HepG2 (cell line): ENCODE results near the gene FNDC3B. TPM values are rescaled to one million over a fixed set of nuclear protein-coding genes. Genes with fewer than 3 reads are reported as not detected.

Experiments used
- ATAC-seq: fragments of 200-7000 bp; cut with Tn5 transposase; 3 replicates; pipeline ENCODE4 v1.9.1; 2020; ENCODE audit warnings: mild to moderate bottlenecking, moderate library complexity
- BruUV-seq: library from RNA; stranded (reverse); fragments of 400-500 nt; replicated peaks from 2 replicates; lab custom pipeline; 2021; lab: Mats Ljungman, UMichigan
- CTCF ChIA-PET: fragments of 300-600 bp; formaldehyde crosslinking; extraction: SDS; loops from one replicate; lab custom pipeline; 2021; ENCODE audit warnings: low total read pairs, inconsistent platforms, low intra/inter-chr PET ratio; lab: Yijun Ruan, JAX
- POLR2A ChIA-PET: fragments of 350-600 bp; sonication (Branson Sonifier 250); formaldehyde crosslinking; loops from one replicate; lab custom pipeline; 2020; ENCODE audit warnings: antibody characterized with exemption, inconsistent platforms; lab: Yijun Ruan, JAX
- DNase-seq: peaks from one replicate; pipeline ENCODE4 v3.0.0-alpha.2; 2015; ENCODE audit warnings: low spot score
- FAIRE-seq: peaks from 3 replicates; lab custom pipeline; 2011; peaks lifted over from hg19 to GRCh38; lab: Jason Lieb, UNC
- H2AFZ ChIP-seq: one replicate; pipeline ENCODE4 v1.6.1; 2011; ENCODE audit warnings: low read length, inconsistent platforms
- H3K27ac ChIP-seq: fragments of 300-600 bp; 3 replicates; pipeline ENCODE4 v1.8.0; 2011; ENCODE audit warnings: mixed run types, mild to moderate bottlenecking, mixed read lengths, low read length, inconsistent platforms; ENCODE audit not compliant: insufficient read depth; ENCODE audit errors: extremely low read length
- H3K27me3 ChIP-seq, 2 experiments: fragments of 200-600 bp in 1 of 2; 2 replicates in 1 of 2; 3 replicates in 1 of 2; pipeline versions ENCODE4 v1.6.0 to v1.8.0; 2011; ENCODE audit warnings: low read length in 2 of 2, mild to moderate bottlenecking in 2 of 2, moderate library complexity in 2 of 2, inconsistent platforms in 1 of 2; ENCODE audit not compliant: insufficient read depth in 2 of 2, control insufficient read depth in 1 of 2
- H3K36me3 ChIP-seq, 2 experiments: fragments of 200-600 bp in 1 of 2; replicated peaks in 1 of 2; 2 replicates in 1 of 2; 3 replicates in 1 of 2; pipeline versions ENCODE4 v1.5.1 to v1.8.0; 2011; ENCODE audit warnings: low read length in 2 of 2, inconsistent platforms in 1 of 2; ENCODE audit not compliant: insufficient read depth in 2 of 2, control insufficient read depth in 1 of 2
- H3K4me1 ChIP-seq: 2 replicates; pipeline ENCODE4 v1.5.1; 2012; ENCODE audit warnings: low read length, inconsistent platforms; ENCODE audit not compliant: insufficient read depth
- H3K4me2 ChIP-seq: 2 replicates; pipeline ENCODE4 v1.6.0; 2011; ENCODE audit warnings: low read depth, low read length, inconsistent platforms
- H3K4me3 ChIP-seq, 3 experiments: fragments of 200-600 bp in 1 of 3; sonication (generic), shearing (Covaris generic) in 1 of 3; replicated peaks in 1 of 3; 2 replicates each; pipeline ENCODE4 v1.5.1; 2011 to 2016; ENCODE audit warnings: low read length in 3 of 3, inconsistent platforms in 2 of 3, low read depth in 2 of 3, mild to moderate bottlenecking in 2 of 3, control low read depth in 1 of 3, mixed read lengths in 1 of 3; ENCODE audit not compliant: insufficient read depth in 1 of 3
- H3K79me2 ChIP-seq: one replicate; pipeline ENCODE4 v1.6.1; 2011; ENCODE audit warnings: low read length, inconsistent platforms; ENCODE audit not compliant: insufficient read depth
- H3K9ac ChIP-seq: 2 replicates; pipeline ENCODE4 v1.6.0; 2011; ENCODE audit warnings: mild to moderate bottlenecking, low read depth, low read length, inconsistent platforms; ENCODE audit not compliant: insufficient read depth
- H3K9me3 ChIP-seq: 2 replicates; pipeline ENCODE4 v1.5.1; 2012; ENCODE audit warnings: mild to moderate bottlenecking, low read length
- H4K20me1 ChIP-seq: 2 replicates; pipeline ENCODE4 v1.6.0; 2011; ENCODE audit warnings: inconsistent platforms, mild to moderate bottlenecking, low read length, moderate library complexity; ENCODE audit not compliant: insufficient read depth
- CENPX ChIP-seq: sonication (generic); formaldehyde crosslinking; IDR thresholded peaks from 2 replicates; pipeline ENCODE4 v1.9.0; 2021; ENCODE audit warnings: mild to moderate bottlenecking, missing genetic modification reagents, moderate library complexity
- CREB1 ChIP-seq, 2 experiments: fragments of 450-650 bp in 1 of 2; IDR thresholded peaks; 2 replicates each; pipeline ENCODE4 v1.6.1; 2016 to 2017; ENCODE audit warnings: control low read depth in 1 of 2, mild to moderate bottlenecking in 1 of 2, missing compliant biosample characterization in 1 of 2, missing genetic modification characterization in 1 of 2
- EP300 ChIP-seq, 3 experiments: sonication (generic) in 1 of 3; formaldehyde crosslinking in 1 of 3; IDR thresholded peaks; 2 replicates each; pipeline versions ENCODE4 v1.5.1 to v1.6.1; 2011 to 2020; ENCODE audit warnings: low read depth in 2 of 3, low read length in 2 of 3, borderline replicate concordance in 1 of 3, improper control_type of control experiment in 1 of 3, mild to moderate bottlenecking in 1 of 3, missing genetic modification reagents in 1 of 3, moderate library complexity in 1 of 3
- GATAD1 ChIP-seq: IDR thresholded peaks from 2 replicates; pipeline ENCODE4 v1.6.1; 2016; ENCODE audit warnings: missing genetic modification reagents, missing compliant biosample characterization
- GPN1 ChIP-seq: sonication (generic); formaldehyde crosslinking; IDR thresholded peaks from 2 replicates; pipeline ENCODE4 v1.5.1; 2020; ENCODE audit warnings: missing genetic modification reagents, borderline replicate concordance
- MXD4 ChIP-seq: IDR thresholded peaks from 2 replicates; pipeline ENCODE4 v1.6.1; 2016; ENCODE audit warnings: mild to moderate bottlenecking, missing biosample characterization, missing genetic modification reagents
- MXI1 ChIP-seq: IDR thresholded peaks from 3 replicates; pipeline ENCODE4 v1.6.1; 2012; ENCODE audit warnings: low read depth, low read length, inconsistent platforms, borderline replicate concordance
- SAP130 ChIP-seq: IDR thresholded peaks from 2 replicates; pipeline ENCODE4 v1.6.1; 2016; ENCODE audit warnings: low read depth
- SP4 ChIP-seq: sonication (generic); formaldehyde crosslinking; IDR thresholded peaks from 2 replicates; pipeline ENCODE4 v1.8.1; 2023; ENCODE audit warnings: mild to moderate bottlenecking, missing genetic modification reagents
- SP5 ChIP-seq: IDR thresholded peaks from 2 replicates; pipeline ENCODE4 v1.6.1; 2016; ENCODE audit warnings: low read depth, borderline replicate concordance
- SYNCRIP ChIP-seq: fragments of 200-400 bp; formaldehyde crosslinking; IDR thresholded peaks from 2 replicates; pipeline ENCODE4 v1.6.1; 2018; ENCODE audit warnings: mild to moderate bottlenecking, low read depth, low read length; ENCODE audit not compliant: insufficient read depth
- USF2 ChIP-seq, 2 experiments: sonication (generic) in 1 of 2; formaldehyde crosslinking in 1 of 2; IDR thresholded peaks; 2 replicates each; pipeline versions ENCODE4 v1.5.1 to v1.6.1; 2011 to 2020; ENCODE audit warnings: borderline replicate concordance in 1 of 2, low read depth in 1 of 2, low read length in 1 of 2, mild to moderate bottlenecking in 1 of 2, missing genetic modification reagents in 1 of 2, moderate library complexity in 1 of 2
- ZBTB3 ChIP-seq: sonication (generic); formaldehyde crosslinking; IDR thresholded peaks from 2 replicates; pipeline ENCODE4 v1.4.0; 2020; ENCODE audit warnings: low read depth, mild to moderate bottlenecking, moderate library complexity, missing genetic modification reagents, borderline replicate concordance
- ZNF12 ChIP-seq: sonication (generic); formaldehyde crosslinking; IDR thresholded peaks from 2 replicates; pipeline ENCODE4 v1.5.0; 2020; ENCODE audit warnings: missing genetic modification reagents
- WGBS: methylation state at CpG from one replicate; pipeline ENCODE4 v1.1.6; 2017; ENCODE audit warnings: low lambda C conversion rate; 5-methylcytosine and 5-hydroxymethylcytosine counted together
- in situ Hi-C: cut with HindIII; loops from 2 replicates; pipeline ENCODE4 v1.10.0; 2017; ENCODE audit warnings: low pct_unique_long_range_greater_than_20kb; ENCODE audit not compliant: extremely low pct_ligation_motif_present
- intact Hi-C: fragments of 100-400 bp; cut with micrococcal nuclease; formaldehyde crosslinking; loops from one replicate; pipeline ENCODE4 v1.10.0; 2022; ENCODE audit not compliant: unreplicated experiment
- polyA plus RNA-seq, 8 experiments: library from polyadenylated mRNA; depleted of rRNA in 3 of 8; stranded (reverse) in 7 of 8; unstranded in 1 of 8; fragments of >200 nt; fragmentation: Illumina TruSeq in 4 of 8; extraction: Trizol in 4 of 8; gene quantifications; 2 replicates each; pipeline versions ENCODE4 v1.2.1 to v1.2.3, GENCODE V29; 2011 to 2016; ENCODE audit warnings: low read depth in 4 of 8, missing spikeins in 1 of 8, mixed read lengths in 1 of 8; ENCODE audit not compliant: insufficient read depth in 1 of 8
- total RNA-seq, 5 experiments: library from RNA; depleted of rRNA; stranded (reverse); fragments of >200 nt; fragmentation: Illumina TruSeq; extraction: Trizol; gene quantifications; 2 replicates each; pipeline ENCODE4 v1.2.3, GENCODE V29; 2016; ENCODE audit warnings: low read depth in 1 of 5
- TF ChIP-seq, protein P1 (sequence below): sonication (generic); formaldehyde crosslinking; IDR thresholded peaks from 2 replicates; pipeline ENCODE4 v1.8.1; 2023; ENCODE audit warnings: mild to moderate bottlenecking, moderate library complexity, missing genetic modification reagents
- TF ChIP-seq, protein P2 (sequence below): sonication (generic); formaldehyde crosslinking; IDR thresholded peaks from 2 replicates; pipeline ENCODE4 v1.5.1; 2020; ENCODE audit warnings: mild to moderate bottlenecking, missing genetic modification reagents, moderate library complexity
- TF ChIP-seq, protein P3 (sequence below): sonication (generic); formaldehyde crosslinking; IDR thresholded peaks from 2 replicates; pipeline ENCODE4 v1.4.0; 2020; ENCODE audit warnings: missing genetic modification reagents

Gene FNDC3B
- total and polyA plus RNA-seq, 2 of the 13 experiments (the other 11 are each of a cell fraction or from before 2014, with no cell fraction given) = 74.8 to 103 TPM

- Histone ChIP-seq H2AFZ (no peak overlapping the region), H3K9ac (no peak overlapping the region), H3K4me1 (peaks cover 25% of the 10 kb centered on the region), H3K9me3 (no peaks in the 10 kb centered on the region), H3K4me3 (no peak overlapping the region), H3K79me2 (peaks cover 2% of the 10 kb centered on the region), H3K27ac (no peak overlapping the region), H4K20me1 (peaks cover 65% of the 10 kb centered on the region), H3K4me2 (no peak overlapping the region), H3K36me3 (peaks cover 29 to 82% of the 10 kb centered on the region in 2 experiments), H3K27me3 (no peaks in the 10 kb centered on the region)
- DNase-seq (peak; percentile 72), FAIRE-seq (no peak), ATAC-seq (peak; percentile 52)
- WGBS = 97% methylated on average over 2 of the region's 2 CpGs
- intact Hi-C loops (no loop called here), in situ Hi-C loops (no loop called here)
- POLR2A ChIA-PET = no interaction called here
- BruUV-seq = no TSS peak
- CTCF ChIA-PET = no interaction called here
- TF ChIP-seq SP5 (CRISPR knock-in tag) (peak; percentile 41; the same call in 1 of the 2 replicates), SAP130 (CRISPR knock-in tag) (peak; percentile 41), EP300 (IDR thresholded peaks at IDR 0.05; ENCODE audit: low read depth in 2 of 2, low read length in 2 of 2) (0 out of 4 replicates have a peak, but pooled peaks of 1 of the 2 experiments have one; percentile 5), EP300 (CRISPR knock-in tag; IDR thresholded peaks at IDR 0.05; ENCODE audit: borderline replicate concordance) (no peak), GPN1 (no peak), GATAD1 (CRISPR knock-in tag) (no peak), USF2 (IDR thresholded peaks at IDR 0.05; ENCODE audit: low read depth, low read length) (no peak), USF2 (CRISPR knock-in tag; IDR thresholded peaks at IDR 0.05; ENCODE audit: borderline replicate concordance) (no peak), MXI1 (peak; percentile 56; the same call in 1 of the 3 replicates), SYNCRIP (no peak), ZNF12 (CRISPR knock-in tag) (no peak), SP4 (CRISPR knock-in tag) (no peak), MXD4 (CRISPR knock-in tag) (0 out of 2 replicates have a peak, but pooled peaks have one; percentile 39), ZBTB3 (CRISPR knock-in tag) (no peak), CREB1 (IDR thresholded peaks at IDR 0.05) (no peak), CREB1 (CRISPR knock-in tag; IDR thresholded peaks at IDR 0.05) (peak; percentile 12; the same call in 1 of the 2 replicates), CENPX (CRISPR knock-in tag) (no peak)
- TF ChIP-seq, protein P1, sequence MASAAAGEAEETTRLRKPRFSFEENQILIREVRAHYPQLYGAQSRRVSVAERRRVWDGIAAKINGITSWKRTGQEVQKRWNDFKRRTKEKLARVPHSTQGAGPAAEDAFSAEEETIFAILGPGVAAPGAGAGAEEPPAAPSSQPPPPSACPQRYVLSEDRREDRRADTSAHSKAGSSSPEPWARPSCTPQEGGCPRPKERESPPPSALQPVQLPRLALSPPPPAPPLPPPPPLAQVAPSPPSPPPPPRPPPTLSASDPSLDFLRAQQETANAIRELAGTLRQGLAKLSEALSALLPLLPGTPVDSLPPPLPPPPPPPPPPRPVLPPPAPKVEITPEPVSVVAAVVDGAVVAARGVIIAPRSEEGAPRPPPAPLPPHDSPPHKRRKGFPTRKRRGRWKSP (CRISPR knock-in tag) = no peak
- TF ChIP-seq, protein P2, sequence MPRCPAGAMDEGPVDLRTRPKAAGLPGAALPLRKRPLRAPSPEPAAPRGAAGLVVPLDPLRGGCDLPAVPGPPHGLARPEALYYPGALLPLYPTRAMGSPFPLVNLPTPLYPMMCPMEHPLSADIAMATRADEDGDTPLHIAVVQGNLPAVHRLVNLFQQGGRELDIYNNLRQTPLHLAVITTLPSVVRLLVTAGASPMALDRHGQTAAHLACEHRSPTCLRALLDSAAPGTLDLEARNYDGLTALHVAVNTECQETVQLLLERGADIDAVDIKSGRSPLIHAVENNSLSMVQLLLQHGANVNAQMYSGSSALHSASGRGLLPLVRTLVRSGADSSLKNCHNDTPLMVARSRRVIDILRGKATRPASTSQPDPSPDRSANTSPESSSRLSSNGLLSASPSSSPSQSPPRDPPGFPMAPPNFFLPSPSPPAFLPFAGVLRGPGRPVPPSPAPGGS = no peak
- TF ChIP-seq, protein P3, sequence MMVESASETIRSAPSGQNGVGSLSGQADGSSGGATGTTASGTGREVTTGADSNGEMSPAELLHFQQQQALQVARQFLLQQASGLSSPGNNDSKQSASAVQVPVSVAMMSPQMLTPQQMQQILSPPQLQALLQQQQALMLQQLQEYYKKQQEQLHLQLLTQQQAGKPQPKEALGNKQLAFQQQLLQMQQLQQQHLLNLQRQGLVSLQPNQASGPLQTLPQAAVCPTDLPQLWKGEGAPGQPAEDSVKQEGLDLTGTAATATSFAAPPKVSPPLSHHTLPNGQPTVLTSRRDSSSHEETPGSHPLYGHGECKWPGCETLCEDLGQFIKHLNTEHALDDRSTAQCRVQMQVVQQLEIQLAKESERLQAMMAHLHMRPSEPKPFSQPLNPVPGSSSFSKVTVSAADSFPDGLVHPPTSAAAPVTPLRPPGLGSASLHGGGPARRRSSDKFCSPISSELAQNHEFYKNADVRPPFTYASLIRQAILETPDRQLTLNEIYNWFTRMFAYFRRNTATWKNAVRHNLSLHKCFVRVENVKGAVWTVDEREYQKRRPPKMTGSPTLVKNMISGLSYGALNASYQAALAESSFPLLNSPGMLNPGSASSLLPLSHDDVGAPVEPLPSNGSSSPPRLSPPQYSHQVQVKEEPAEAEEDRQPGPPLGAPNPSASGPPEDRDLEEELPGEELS (CRISPR knock-in tag) = no peak
Measured at GRCh38 chr3:172305552-172305951, 266.2 kb downstream of the FNDC3B start.
